EL (cell line): ENCODE data around the gene HLA-C.
"Not testable (repeated sequence)": the region's sequence is repeated elsewhere in the genome, so short reads cannot be mapped to it uniquely, and the experiment has no call there.

Source experiments
- DNase-seq: peaks from one replicate; pipeline ENCODE4 v3.0.0-alpha.2; 2016

HLA-C gene

DNA sequence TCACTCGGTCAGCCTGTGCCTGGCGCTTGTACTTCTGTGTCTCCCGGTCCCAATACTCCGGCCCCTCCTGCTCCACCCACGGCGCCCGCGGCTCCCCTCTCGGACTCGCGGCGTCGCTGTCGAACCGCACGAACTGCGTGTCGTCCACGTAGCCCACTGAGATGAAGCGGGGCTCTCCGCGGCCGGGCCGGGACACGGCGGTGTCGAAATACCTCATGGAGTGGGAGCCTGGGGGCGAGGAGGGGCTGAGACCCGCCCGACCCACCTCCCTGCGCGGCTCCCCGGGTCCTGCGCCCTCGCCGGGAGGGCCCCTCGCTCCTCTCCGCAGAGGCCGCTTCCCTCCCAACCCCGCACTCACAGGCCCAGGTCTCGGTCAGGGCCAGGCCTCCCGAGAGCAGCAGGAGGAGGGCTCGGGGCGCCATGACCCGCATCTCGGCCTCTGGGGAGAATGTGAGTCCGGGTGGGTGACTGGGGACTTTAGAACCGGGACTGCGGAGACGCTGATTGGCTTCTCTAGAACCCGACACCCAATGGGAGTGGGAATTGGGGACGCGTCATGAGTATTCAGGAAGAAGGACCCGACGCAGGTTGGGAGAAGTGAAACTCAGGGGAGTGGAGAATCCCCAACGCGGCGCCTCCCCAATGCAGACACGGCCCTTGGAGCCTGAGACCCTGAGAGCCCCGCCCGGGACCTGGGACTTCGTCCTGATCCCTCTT lies at the start of gene HLA-C:
Gene HLA-C (minus strand): TSS at position 452 of the 717 bp plus-strand sequence. CDS start 21 bp downstream, at position 431.
- peak; percentile 97 for DNase-seq

DNA sequence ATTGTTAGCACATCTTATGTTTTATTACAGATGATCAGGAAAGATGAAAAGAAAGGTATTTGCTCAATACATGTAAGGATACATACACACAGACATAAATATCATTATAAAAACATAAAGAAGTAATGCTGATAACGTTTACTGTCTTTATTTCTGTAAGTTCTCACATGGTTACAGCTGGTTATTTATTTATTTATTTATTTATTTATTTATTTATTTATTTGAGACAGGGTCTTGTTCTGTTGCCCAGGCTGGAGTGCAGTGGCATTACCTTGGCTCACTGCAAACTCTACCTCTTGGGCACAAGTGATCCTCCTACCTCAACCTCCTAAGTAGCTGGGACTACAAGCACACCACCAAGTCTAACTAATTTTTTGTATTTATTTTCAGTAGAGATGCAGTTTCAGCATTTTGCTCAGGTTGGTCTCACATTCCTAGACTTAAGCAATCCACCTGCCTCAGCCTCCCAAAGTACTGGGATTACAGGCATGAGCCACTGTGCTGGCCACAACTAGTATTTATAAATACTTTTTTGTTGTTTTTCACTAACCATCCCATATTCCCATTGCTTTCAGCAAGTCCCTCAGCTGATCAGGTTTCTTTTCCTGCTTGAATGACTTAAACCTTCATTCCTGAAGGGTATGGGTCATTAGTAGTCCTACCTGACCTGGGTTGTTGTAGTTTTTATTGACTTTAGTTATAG lies 49.3 kb upstream of the HLA-C start:
- no peak for DNase-seq

DNA sequence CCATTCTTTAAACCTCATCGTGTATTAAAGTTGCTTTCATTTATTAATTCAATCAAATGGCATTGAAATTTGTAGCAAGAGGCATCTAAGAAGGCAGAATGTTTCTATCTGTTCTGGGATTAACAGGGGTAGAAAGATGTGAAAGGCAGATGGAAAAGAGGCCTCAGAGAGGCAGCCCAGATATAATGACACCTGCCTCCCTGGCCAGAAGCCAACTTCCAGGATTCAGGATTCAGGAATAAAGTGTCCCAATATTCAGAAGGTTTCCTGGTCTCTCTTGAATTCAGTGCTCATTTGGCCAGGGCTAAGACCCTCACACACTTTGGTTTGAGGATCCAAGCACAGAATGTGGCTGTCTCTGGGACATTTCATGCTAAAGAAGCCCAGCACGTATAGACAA lies 45.1 kb upstream of the HLA-C start:
- no peak for DNase-seq

DNA sequence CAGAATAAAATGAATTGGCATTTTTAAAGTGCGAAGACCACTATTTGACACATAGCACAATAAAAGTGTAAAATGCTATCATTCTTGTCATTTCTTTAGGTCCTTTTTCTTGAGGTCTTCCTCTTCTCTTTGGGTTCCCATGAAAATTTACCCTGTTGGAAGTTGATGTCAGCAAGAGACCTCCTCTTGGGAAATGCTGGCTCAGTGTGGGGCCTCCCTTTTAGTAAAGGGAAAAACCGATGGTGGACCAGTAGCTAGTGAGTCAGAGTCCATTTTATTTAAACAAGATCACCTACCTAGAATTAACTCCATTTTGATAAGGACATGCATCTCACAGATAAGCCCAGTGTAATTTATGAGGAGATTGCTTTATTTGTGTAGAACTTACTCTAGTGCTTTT lies 37.7 kb upstream of the HLA-C start:
- DNase-seq: no peak

DNA sequence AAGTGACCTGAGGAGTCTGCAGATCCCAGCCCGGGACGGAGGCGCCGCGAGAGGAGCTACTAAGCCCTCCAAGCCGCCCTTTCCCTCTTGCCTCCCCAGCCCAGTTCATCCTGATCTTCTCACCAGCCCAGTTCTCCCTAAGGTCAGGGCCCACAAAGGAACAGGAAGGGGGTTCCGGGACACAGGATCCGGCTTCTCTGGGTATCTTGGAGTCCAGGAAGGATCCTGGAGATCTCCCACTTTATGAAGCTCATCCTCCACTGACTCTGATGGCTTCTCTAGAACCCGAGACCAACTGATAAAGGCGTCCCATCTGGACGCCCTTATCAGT lies 36.9 kb upstream of the HLA-C start:
- DNase-seq: no peak

DNA sequence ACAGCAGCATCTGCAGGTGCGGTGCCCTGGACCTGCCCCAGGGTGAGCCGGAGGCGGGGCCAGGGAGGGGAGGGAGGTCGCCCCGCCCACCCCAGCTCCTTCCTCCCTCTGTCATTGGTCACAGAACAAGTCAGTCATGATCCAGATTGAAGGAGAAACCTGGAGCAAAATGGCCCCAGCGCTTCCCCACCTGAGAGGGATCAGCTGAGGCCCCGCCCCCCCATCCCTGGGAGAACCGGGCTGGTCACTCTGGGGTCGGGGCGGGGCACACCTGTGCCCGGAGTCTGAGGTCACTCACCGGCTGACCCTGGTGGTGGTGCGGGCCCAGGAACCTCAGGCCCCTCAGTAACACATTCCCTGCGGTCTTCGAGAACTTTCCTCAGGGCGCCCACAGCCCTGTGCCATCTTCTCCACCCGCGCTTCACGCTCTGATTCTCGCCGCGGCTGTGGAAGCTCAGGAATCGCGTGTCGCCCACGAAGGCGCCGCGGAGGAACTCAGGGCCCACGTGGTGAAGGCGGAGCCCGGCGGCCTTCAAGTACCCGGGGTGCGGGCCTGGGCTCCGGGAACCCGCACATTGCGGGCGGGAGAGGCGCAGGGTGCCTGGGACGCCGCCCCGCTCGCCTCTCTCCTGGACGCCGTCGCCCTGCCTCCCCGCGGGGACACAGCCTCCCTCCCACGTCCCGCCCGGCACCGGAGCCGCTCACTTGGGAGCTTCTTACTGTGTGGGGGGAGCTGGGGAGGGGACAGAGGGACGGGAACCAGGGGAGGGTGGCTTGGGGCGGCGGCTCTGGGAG lies 36.4 kb upstream of the HLA-C start:
- no peak for DNase-seq

DNA sequence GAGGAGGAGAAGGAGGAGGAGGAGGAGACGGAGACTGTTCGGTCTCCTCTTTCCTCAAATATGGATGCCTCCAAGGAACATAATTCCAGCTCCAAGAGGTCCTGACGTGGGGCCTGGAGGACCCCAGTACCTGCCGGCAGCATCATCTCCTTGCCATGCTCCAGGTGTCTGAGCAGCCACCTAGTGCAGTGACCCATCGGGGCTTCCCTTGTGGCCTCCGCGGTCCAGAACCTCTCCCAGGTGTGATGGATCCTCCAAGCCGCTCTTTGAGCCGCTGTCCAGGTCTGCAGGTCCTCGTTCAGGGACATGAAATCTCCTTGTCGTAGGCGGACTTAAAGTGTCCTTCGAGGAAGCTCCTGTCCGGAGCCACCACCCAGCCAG lies 35.8 kb upstream of the HLA-C start:
- no peak for DNase-seq

DNA sequence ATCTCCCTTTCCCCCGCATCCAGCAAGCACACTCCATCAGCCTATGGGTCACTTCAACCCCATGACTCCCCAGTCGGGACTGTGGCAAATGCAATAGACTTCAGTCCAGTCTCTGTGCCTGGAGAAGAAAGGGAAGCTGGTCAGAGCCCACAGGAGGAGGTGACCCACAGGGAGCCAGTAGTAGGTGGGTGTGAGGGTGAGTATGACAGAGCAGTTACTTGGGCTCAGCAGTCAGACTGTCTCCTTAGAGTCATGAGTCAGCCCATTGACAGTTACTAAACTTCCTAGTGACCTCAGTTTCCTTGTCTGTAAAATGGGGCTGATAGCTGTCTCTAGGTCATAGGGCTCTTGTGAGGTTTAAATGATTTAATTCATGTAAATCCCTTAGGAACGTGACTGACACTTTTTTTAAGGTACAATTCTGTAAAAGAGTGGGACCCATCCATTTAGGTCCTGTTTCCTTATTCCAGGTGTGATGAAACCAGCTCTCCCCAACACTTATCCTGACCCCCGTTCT lies 33.9 kb upstream of the HLA-C start:
- no peak for DNase-seq

GRCh38 chr6:31304683-31305082 lies 32.8 kb upstream of the HLA-C start:
- no peak for DNase-seq

DNA sequence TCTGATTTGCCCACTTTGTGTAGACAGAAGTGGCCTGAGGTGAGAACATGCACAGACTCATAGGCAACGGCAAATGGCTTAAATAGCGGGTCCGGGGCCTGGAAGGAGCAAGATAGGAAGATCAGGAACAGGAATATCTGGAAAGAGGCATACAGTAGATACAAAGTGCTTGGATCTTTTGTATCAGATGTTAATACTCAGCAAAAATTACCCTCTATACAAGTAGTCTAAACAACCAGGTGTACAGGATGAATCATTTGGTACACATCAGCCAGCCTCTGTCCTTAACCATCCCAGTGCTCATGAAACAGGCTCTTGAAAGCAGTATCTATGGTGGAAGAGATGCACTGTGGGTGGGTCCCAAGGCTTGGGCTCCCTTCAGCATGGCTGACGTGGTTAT lies 28.9 kb upstream of the HLA-C start:
- no peak for DNase-seq

DNA sequence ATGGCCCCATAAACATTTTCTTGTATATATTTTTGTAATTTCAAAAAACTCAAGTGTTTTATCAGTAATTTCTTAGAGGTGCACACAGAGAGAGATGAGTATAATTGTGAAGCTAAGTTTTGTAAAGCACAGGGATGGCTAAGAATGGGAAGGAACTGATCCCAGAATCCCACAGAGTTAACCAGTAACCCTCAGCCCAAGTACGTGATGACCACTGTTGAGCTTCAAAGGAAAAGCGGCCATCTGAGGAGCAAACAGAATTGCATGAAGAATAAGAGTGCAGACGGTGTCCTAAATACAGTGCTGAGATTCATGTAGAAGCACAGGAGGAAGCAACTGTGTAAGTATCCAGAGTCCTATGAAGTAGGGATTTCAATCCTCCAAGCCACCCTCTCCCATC lies 28.1 kb upstream of the HLA-C start:
- DNase-seq: no peak

DNA sequence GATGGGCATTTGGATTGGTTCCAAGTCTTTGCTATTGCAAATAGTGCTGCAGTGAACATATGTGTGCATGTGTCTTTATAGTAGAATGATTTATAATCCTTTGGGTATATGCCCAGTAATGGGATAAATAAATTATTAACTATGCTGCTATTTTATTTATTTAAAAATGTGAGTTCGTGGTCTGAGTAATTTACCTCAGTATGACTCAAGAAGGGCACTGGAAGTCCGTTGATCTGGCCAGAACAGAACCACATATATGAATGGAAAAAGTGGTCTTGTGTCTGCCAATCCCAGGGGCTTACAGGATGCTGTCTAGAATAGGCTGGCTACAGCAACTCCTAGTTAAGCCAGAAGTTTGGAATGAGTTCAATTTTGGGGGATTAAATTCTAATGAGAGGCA lies 27.6 kb upstream of the HLA-C start:
- no peak for DNase-seq

DNA sequence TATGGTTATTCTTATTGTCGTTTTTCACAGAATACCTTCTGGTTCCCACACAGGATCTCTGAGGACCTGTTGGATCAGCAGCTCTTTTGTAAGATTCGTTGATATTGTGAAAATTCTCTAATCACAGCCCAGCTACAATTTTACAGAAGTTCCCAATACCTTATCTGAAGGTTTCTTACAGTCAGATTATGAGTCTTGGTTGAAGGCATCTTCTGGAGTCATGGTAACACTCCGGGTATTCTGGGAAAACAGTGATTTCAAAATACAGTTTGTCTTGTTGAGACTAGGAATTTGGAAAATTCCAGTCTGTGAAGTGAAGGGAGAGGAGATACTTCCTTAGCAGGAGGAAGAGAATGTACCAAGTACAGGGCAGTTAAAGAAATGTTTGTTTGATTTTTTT lies 22.2 kb upstream of the HLA-C start:
- DNase-seq: no peak

- peak; percentile 31 for DNase-seq
Measured at GRCh38 chr6:31293343-31293742, 21.5 kb upstream of the HLA-C start.

GRCh38 chr6:31289788-31290187 lies 17.9 kb upstream of the HLA-C start:
- DNase-seq: no peak

DNA sequence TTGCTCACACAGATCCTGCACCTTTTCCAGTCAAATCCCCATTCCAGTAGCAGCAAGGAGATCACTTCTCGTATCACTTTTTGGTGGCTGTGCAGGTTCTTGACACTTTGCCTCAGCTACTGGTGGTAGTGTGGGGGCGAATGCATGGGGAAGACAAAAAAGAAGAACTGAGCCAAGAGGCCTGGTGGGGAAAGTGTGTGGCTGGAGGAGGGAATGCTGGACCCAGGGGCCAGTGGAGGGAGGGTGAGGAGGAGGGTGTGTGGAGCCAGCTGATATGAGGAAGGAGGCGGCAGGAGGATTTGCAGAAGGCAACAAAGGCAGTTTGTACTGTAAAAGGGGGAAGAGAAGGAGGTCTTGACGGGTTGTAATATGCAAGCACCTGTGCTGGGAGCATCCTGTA lies 15.7 kb upstream of the HLA-C start:
- no peak for DNase-seq

GRCh38 chr6:31285982-31286381 lies 14.1 kb upstream of the HLA-C start:
- no peak for DNase-seq

DNA sequence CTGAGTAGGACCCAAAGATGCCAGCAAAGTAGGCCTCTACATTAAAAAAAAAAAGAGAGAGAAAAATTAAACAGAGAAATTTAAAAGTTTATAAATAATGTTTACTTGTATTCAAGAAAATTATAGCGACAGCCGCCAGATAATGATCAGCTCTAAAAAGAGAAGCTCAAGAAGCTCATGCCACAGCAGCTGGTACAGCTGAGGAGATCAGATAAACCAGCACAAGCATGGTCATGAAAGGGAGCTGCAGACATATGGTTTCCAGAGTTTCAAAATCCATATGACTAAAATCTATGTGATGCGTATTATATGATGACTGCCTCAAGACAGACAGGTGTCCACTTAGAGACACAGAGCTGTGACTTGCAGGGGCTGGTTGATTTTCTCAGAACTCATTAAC lies 13.6 kb upstream of the HLA-C start:
- DNase-seq: no peak

GRCh38 chr6:31279647-31280046 lies 7.8 kb upstream of the HLA-C start:
- not testable (repeated sequence) for DNase-seq

DNA sequence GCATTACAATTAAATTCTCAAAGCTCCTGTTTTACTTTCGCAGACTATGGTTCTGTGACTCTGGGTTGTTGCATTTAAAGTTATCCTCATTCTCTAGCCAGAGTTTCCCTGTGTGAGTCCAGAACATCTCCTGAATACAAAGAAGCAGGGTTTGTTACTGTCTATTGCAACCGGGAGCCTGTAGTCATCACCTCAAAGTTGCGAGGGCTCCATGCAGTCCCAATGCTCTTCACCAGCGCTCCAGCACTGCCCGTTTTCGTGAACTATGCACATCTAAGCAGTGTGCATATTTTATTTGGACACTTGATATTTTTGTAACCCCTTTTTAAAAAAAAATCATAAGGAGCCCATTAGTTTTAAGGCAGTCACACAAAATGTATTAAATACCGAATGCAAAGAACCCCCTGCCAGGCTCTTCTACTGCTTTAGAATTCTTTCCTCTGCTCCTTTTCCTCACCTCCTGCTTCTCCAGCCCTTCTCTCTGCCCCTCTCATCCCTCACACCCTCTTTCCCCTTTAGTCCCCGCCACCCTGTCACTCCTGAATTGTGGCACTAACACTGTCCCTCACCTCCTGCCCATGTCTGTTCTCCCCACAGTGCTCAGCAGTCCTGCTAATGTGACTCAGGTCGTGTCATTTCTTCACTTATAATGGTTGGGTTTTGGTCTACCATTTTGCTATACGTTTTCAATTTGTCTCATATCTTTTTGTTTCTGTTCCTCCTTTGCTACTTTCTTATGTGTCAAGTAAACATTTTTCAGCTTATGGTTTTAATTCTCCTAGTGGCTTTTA lies 1.1 kb upstream of the HLA-C start:
- DNase-seq: peak; percentile 13

GRCh38 chr6:31272436-31272835 lies 544 bp upstream of the HLA-C start:
- peak; percentile 21 for DNase-seq

DNA sequence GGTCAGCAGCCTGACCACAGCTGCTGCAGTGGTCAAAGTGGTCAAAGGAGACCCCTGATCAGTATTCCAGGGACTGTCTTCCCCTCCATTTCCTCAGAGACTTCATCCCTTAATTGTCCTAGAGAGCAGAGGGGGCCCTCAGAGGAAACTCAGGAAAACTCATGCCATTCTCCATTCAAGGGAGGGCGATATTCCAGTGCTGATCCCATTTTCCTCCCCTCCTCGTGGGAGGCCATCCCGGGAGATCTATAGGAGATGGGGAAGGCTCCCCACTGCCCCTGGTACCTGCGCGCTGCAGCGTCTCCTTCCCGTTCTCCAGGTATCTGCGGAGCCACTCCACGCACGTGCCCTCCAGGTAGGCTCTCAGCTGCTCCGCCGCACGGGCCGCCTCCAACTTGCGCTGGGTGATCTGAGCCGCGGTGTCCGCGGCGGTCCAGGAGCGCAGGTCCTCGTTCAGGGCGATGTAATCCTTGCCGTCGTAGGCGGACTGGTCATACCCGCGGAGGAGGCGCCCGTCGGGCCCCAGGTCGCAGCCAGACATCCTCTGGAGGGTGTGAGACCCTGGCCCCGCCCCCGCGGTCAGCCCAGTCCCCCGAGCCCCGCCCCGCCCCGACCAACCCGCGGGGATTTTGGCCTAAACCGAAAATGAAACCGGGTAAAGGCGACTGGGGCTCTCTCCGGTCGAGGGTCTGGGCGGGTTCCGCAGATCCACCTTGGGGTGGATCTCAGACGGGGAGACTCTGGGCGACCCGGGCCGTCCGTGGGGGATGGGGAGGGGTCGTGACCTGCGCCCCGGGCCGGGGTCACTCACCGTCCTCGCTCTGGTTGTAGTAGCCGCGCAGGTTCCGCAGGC lies 878 bp downstream of the HLA-C start:
- DNase-seq: peak; percentile 73
